ENCODE results near the gene NXPE2.

NXPE2 gene

DNA sequence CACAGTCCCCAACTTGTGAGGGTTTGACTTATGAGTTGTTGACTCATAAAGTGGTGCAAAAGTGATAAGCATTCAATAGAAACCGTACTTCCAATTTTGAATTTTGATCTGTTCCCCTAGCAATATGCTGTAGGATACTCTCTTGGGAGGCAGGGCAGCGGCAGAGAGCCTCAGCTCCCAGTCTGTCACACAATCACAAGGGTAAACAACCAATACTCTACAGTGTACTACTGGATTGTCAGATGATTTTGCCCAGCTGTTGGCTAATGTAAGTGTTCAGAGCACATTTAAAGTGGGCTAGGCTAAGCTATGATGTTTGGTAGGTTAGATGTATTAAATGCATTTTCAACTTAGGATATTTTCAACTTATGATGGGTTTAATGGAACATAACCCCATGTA lies 13.7 kb upstream of the NXPE2 start:
- DNase-seq (ENCODE audit: extremely low read depth, insufficient read length), result no peak
- TF ChIP-seq, protein P1, sequence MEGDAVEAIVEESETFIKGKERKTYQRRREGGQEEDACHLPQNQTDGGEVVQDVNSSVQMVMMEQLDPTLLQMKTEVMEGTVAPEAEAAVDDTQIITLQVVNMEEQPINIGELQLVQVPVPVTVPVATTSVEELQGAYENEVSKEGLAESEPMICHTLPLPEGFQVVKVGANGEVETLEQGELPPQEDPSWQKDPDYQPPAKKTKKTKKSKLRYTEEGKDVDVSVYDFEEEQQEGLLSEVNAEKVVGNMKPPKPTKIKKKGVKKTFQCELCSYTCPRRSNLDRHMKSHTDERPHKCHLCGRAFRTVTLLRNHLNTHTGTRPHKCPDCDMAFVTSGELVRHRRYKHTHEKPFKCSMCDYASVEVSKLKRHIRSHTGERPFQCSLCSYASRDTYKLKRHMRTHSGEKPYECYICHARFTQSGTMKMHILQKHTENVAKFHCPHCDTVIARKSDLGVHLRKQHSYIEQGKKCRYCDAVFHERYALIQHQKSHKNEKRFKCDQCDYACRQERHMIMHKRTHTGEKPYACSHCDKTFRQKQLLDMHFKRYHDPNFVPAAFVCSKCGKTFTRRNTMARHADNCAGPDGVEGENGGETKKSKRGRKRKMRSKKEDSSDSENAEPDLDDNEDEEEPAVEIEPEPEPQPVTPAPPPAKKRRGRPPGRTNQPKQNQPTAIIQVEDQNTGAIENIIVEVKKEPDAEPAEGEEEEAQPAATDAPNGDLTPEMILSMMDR (IDR thresholded peaks at IDR 0.05; ENCODE audit: insufficient read depth, low read length, poor library complexity, severe bottlenecking), result no peak
- Histone ChIP-seq H3K4me3 (replicated peaks; ENCODE audit: low read depth, low read length) (no peak overlapping the region), H3K36me3 (ENCODE audit: control insufficient read depth, insufficient read depth, low read length) (no peaks in the 10 kb centered on the region), H3K27me3 (replicated peaks; ENCODE audit: control insufficient read depth, insufficient read depth, low read length) (no peaks in the 10 kb centered on the region; the same call in 1 of the 2 replicates)

DNA sequence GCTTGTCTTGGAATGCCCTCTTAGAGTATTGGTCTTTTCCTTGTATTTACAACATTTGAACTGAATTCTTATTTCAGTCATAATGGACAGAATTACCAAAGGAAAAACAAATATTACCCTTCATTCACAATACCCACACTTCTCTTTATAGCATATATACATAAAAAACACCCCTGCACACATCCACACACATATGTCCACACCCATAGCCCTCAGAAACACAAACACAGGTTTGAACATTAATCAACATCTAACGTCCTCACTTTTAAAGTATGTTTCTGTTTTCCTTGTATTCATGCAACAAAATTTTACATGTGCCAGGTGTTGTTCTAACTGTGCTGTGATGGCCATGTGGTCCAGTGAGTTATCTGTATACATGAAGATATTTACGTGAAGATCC lies 11.6 kb upstream of the NXPE2 start:
- no peak for DNase-seq (ENCODE audit: extremely low read depth, insufficient read length)
- Histone ChIP-seq H3K4me3 (replicated peaks; ENCODE audit: low read depth, low read length) (no peak overlapping the region), H3K27me3 (replicated peaks; ENCODE audit: control insufficient read depth, insufficient read depth, low read length) (no peaks in the 10 kb centered on the region; the same call in 1 of the 2 replicates), H3K36me3 (ENCODE audit: control insufficient read depth, insufficient read depth, low read length) (no peaks in the 10 kb centered on the region)
- TF ChIP-seq, protein P1 (IDR thresholded peaks at IDR 0.05; ENCODE audit: insufficient read depth, low read length, poor library complexity, severe bottlenecking), result no peak

DNA sequence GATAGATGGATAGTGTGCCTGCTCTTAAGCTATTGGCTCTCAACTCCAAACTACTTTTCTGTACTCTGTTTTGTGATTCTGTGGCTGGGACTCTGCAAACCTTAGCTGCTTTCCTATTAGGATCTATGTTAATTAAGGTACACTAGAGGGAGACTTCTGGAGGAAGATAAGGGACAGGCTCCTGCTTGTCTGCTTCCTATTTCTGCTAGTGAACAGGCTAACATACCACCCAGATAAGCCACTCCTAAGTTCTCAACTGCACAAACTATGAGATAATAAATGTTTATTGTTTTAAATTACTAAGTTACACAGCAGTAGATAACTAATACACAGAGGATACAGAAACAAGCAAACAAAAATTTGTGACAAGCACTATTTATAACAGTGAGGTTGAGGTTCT lies 10.2 kb upstream of the NXPE2 start:
- DNase-seq (ENCODE audit: extremely low read depth, insufficient read length), result no peak
- TF ChIP-seq, protein P1 (IDR thresholded peaks at IDR 0.05; ENCODE audit: insufficient read depth, low read length, poor library complexity, severe bottlenecking), result no peak
- Histone ChIP-seq H3K4me3 (replicated peaks; ENCODE audit: low read depth, low read length) (no peak overlapping the region), H3K27me3 (replicated peaks; ENCODE audit: control insufficient read depth, insufficient read depth, low read length) (no peaks in the 10 kb centered on the region), H3K36me3 (ENCODE audit: control insufficient read depth, insufficient read depth, low read length) (no peaks in the 10 kb centered on the region)

DNA sequence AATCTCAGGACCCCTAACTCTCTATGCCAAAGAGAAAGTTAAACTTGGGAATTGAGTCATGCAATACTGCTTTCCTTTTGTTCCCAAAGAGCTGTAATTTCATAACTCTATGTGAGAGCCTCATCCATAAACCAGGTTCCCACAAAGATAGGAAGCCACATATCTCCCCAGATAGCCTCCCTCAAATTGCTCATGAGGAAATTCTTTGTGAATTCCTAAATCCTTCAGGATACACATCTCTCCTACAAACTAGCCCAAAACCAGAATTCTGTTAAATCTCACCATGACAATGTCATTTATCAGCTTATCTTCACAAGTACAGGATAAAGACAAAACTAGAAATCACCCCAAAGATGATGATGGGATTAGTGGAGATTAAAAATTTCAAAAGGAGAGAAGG lies 4.7 kb upstream of the NXPE2 start:
- Histone ChIP-seq H3K4me3 (replicated peaks; ENCODE audit: low read depth, low read length) (no peak overlapping the region), H3K36me3 (ENCODE audit: control insufficient read depth, insufficient read depth, low read length) (no peaks in the 10 kb centered on the region), H3K27me3 (replicated peaks; ENCODE audit: control insufficient read depth, insufficient read depth, low read length) (no peaks in the 10 kb centered on the region)
- no peak for DNase-seq (ENCODE audit: extremely low read depth, insufficient read length)
- TF ChIP-seq, protein P1 (IDR thresholded peaks at IDR 0.05; ENCODE audit: insufficient read depth, low read length, poor library complexity, severe bottlenecking), result no peak

DNA sequence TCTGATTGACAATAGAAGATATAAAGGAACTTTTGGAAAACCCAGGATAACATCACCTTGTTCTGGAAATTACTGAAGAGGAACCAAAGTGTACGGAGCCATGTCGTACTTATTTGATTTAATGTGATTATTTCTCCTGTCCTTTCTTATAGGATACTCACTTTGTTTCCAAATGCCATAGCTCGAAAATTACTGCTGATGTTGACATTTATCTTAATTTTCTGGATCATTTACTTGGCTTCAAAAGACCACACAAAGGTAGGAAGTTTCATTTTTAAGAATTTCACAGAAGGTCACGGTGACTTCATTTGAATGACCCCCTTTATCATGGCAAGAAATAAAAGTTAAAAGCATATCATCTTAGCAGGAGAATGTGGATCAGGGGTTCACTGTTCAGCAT lies 1.2 kb downstream of the NXPE2 start:
- Histone ChIP-seq H3K4me3 (replicated peaks; ENCODE audit: low read depth, low read length) (no peak overlapping the region), H3K27me3 (replicated peaks; ENCODE audit: control insufficient read depth, insufficient read depth, low read length) (no peaks in the 10 kb centered on the region), H3K36me3 (ENCODE audit: control insufficient read depth, insufficient read depth, low read length) (no peaks in the 10 kb centered on the region)
- TF ChIP-seq, protein P1 (IDR thresholded peaks at IDR 0.05; ENCODE audit: insufficient read depth, low read length, poor library complexity, severe bottlenecking), result no peak
- no peak for DNase-seq (ENCODE audit: extremely low read depth, insufficient read length)

DNA sequence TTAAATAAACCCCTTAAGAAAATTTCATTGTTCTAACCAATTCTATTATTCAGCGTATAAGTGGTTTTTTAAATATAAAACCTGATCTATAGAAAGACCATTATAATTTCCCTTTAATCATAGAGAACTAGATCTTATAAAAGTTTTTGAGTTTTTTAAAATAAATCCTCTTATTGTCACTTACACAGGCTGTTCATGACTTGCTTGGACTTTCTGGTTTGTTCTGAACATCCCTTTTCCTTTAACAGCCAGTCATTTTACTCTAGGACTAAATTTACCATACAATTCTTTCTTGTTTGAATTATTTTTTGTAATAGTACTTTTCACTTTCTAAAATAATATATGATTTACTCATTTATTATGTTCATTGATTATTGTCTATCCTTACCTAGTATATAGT lies 4.7 kb downstream of the NXPE2 start:
- TF ChIP-seq, protein P1 (IDR thresholded peaks at IDR 0.05; ENCODE audit: insufficient read depth, low read length, poor library complexity, severe bottlenecking), result no peak
- H3K27me3 ChIP-seq (replicated peaks; ENCODE audit: control insufficient read depth, insufficient read depth, low read length), result no peaks in the 10 kb centered on the region

More for the DNA sequence above, 4.7 kb downstream of the NXPE2 start:
- Histone ChIP-seq H3K36me3 (ENCODE audit: control insufficient read depth, insufficient read depth, low read length) (no peaks in the 10 kb centered on the region), H3K4me3 (replicated peaks; ENCODE audit: low read depth, low read length) (no peak overlapping the region)
- DNase-seq (ENCODE audit: extremely low read depth, insufficient read length), result no peak
